ENCODE results near the gene PSMB5. TPM values are rescaled to one million over a fixed set of nuclear protein-coding genes. Genes with fewer than 3 reads are reported as not detected.
A peak's percentile ranks its signal among the peaks of the same experiment; 100 is the strongest.

PSMB5 gene
- total and polyA plus RNA-seq, 2 of the 13 experiments (the other 11 are each of a cell fraction or from before 2014, with no cell fraction given) = 705 to 871 TPM

- peak in 1 of 2 experiments; percentile 89; a peak in 2 of 4 replicates for TF ChIP-seq ATF4 (CRISPR knock-in tag; IDR thresholded peaks at IDR 0.05)
- no peak for TF ChIP-seq CHCHD3 (CRISPR knock-in tag; IDR thresholded peaks at IDR 0.05)
- TF ChIP-seq ISX (CRISPR knock-in tag; conservative IDR thresholded peaks at IDR 0.05) = peak; percentile 93; the same call in 1 of the 2 replicates
- no peak for TF ChIP-seq ZNF672 (CRISPR knock-in tag; IDR thresholded peaks at IDR 0.05)
- no peak for TF ChIP-seq ZNF644 (CRISPR knock-in tag; IDR thresholded peaks at IDR 0.05; ENCODE audit: low read depth)
- peak; percentile 98 for TF ChIP-seq PHF21A (CRISPR knock-in tag; IDR thresholded peaks at IDR 0.05)
- peak; percentile 27; the same call in 1 of the 2 replicates for TF ChIP-seq ZNF30 (CRISPR knock-in tag; IDR thresholded peaks at IDR 0.05)
- peak; percentile 95 for TF ChIP-seq IRF2 (CRISPR knock-in tag; IDR thresholded peaks at IDR 0.05)
- peak; percentile 98 for TF ChIP-seq ZNF230 (CRISPR knock-in tag; IDR thresholded peaks at IDR 0.05)
- peak; percentile 96 for TF ChIP-seq ERF (CRISPR knock-in tag; IDR thresholded peaks at IDR 0.05)
- no peak; the same call in 1 of the 2 replicates for TF ChIP-seq DPF2 (CRISPR knock-in tag; IDR thresholded peaks at IDR 0.05; ENCODE audit: borderline replicate concordance, low read depth)
- TF ChIP-seq ZFAT (CRISPR knock-in tag; conservative IDR thresholded peaks at IDR 0.05) = no peak; the same call in 1 of the 2 replicates
- TF ChIP-seq CERS6 (CRISPR knock-in tag; IDR thresholded peaks at IDR 0.05) = 0 out of 2 replicates have a peak, but pooled peaks have one; percentile 76
- TF ChIP-seq ZNF598 (CRISPR knock-in tag; IDR thresholded peaks at IDR 0.05; ENCODE audit: borderline replicate concordance) = peak; percentile 93
- TF ChIP-seq ZBTB39 (CRISPR knock-in tag; IDR thresholded peaks at IDR 0.05) = no peak
- peak; percentile 90 for TF ChIP-seq ZNF639 (CRISPR knock-in tag; conservative IDR thresholded peaks at IDR 0.05)
- no peak for TF ChIP-seq ZNF496 (CRISPR knock-in tag; IDR thresholded peaks at IDR 0.05; ENCODE audit: insufficient replicate concordance)
- TF ChIP-seq HNRNPUL1 (IDR thresholded peaks at IDR 0.05; ENCODE audit: low read depth, low read length) = no peak
- TF ChIP-seq FOXC1 (CRISPR knock-in tag; IDR thresholded peaks at IDR 0.05; ENCODE audit: borderline replicate concordance) = peak; percentile 90; the same call in 1 of the 2 replicates
- peak; percentile 93 for TF ChIP-seq THAP11 (CRISPR knock-in tag; IDR thresholded peaks at IDR 0.05)
- peak; percentile 78; the same call in 1 of the 2 replicates for TF ChIP-seq ZNF354B (CRISPR knock-in tag; IDR thresholded peaks at IDR 0.05)
- TF ChIP-seq NAIF1 (CRISPR knock-in tag; IDR thresholded peaks at IDR 0.05; ENCODE audit: borderline replicate concordance) = no peak; the same call in 1 of the 2 replicates
- peak; percentile 77 for TF ChIP-seq MAX (IDR thresholded peaks at IDR 0.05)
- TF ChIP-seq MTA1 (CRISPR knock-in tag; IDR thresholded peaks at IDR 0.05; ENCODE audit: borderline replicate concordance) = peak; percentile 87; the same call in 1 of the 2 replicates
- peak; percentile 38; the same call in 1 of the 2 replicates for TF ChIP-seq KDM6A (CRISPR knock-in tag; IDR thresholded peaks at IDR 0.05; ENCODE audit: low read depth)
Measured at GRCh38 chr14:23034498-23035302, at the start of gene PSMB5 (continued).
